MM.1S (cell line): ENCODE measurements around the gene STAU1.

ENCODE experiments used
- EZH2 ChIP-seq: fragments of 300-600 bp; sonication (generic); optimal IDR thresholded peaks from 2 replicates; pipeline ENCODE3; 2017; ENCODE audit warnings: low read depth, mild to moderate bottlenecking, antibody characterized with exemption, low read length, mixed read lengths
- EZH2phosphoT487 ChIP-seq: fragments of 300-600 bp; sonication (generic); IDR thresholded peaks from 2 replicates; pipeline ENCODE4 v1.6.1; 2018; ENCODE audit warnings: antibody characterized with exemption, low read length
- TF ChIP-seq, protein P1 (sequence below): fragments of 300-600 bp; sonication (generic); IDR thresholded peaks from 2 replicates; pipeline ENCODE4 v1.5.1; 2016; ENCODE audit warnings: antibody characterized with exemption, low read length, mixed read lengths

DNA sequence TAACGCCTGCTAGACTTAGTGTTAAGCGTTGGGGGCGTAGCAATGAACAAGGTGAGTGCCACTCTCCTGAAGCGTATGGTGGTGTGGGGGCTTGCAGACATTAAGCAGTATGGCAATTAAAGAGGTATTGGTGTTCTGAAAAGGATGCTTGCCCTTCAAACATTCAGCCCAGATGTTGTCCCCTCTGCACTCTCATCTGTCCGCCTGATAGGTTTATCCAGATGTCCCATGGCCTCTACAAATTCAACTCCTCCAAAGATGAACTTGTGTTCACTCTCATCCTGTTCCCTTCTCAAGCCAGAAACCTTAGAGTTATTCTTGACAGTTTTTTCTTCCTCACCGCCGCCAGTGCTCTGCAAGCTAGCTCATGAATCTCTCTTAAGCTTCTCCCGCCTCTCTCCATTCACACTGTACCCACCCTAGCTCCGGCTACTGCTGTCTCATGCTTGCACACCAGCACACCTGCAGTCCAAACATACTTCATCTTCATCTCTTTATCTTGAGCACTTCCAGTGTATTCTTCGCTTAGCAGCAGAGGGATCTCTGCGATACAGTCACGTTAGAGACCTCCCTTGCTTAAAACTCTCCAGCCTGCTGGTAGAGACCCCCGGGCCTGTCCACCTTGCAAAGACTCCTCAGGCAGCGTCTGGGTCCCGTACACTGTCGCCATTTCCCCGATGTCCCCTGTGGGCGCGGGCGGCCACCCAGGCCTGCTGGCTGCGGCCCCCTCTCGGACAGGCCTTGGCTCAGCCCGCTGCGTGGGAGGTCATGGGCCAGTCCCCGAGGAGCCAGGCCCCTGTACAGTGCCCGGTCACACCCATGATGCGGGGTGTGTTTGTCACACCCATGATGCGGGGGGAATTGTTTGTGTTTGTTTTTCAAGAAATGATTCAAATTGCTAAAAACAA lies 32.0 kb upstream of the STAU1 start:
- TF ChIP-seq EZH2 (no peak), EZH2phosphoT487 (no peak)
- TF ChIP-seq, protein P1, sequence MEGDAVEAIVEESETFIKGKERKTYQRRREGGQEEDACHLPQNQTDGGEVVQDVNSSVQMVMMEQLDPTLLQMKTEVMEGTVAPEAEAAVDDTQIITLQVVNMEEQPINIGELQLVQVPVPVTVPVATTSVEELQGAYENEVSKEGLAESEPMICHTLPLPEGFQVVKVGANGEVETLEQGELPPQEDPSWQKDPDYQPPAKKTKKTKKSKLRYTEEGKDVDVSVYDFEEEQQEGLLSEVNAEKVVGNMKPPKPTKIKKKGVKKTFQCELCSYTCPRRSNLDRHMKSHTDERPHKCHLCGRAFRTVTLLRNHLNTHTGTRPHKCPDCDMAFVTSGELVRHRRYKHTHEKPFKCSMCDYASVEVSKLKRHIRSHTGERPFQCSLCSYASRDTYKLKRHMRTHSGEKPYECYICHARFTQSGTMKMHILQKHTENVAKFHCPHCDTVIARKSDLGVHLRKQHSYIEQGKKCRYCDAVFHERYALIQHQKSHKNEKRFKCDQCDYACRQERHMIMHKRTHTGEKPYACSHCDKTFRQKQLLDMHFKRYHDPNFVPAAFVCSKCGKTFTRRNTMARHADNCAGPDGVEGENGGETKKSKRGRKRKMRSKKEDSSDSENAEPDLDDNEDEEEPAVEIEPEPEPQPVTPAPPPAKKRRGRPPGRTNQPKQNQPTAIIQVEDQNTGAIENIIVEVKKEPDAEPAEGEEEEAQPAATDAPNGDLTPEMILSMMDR, result no peak
